GM23248 (cell line): Measurements from ENCODE around the gene ARAP2.

Source experiments
- EZH2 ChIP-seq: fragments of 200-600 bp; sonication (generic); IDR thresholded peaks from 2 replicates; pipeline ENCODE4 v1.6.1; 2018; ENCODE audit warnings: antibody characterized with exemption, mild to moderate bottlenecking; ENCODE audit not compliant: insufficient read depth, poor library complexity, severe bottlenecking
- EZH2phosphoT487 ChIP-seq: fragments of 200-600 bp; sonication (generic); IDR thresholded peaks from 2 replicates; pipeline ENCODE4 v1.6.1; 2018; ENCODE audit warnings: antibody characterized with exemption, moderate library complexity, mild to moderate bottlenecking, low read depth; ENCODE audit not compliant: insufficient read depth

DNA sequence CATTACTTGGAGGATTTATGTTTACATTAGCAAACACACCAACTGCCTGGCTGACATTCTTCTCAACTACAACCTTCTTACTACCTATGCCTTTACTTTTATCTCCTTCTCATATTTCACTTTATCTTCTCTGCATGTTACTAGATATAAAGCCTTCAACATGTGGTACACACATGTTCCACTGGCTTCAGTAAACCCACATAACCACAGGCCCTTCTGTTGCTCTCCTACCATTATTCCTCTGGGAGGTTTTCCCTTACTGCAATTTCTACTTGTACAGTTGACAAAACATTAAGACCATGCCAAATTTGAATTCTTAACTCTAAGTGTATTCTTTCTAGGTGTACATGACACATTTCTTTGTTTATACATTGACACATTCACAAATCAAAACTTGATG is 133.1 kb downstream of the ARAP2 start:
- TF ChIP-seq EZH2 (no peak), EZH2phosphoT487 (no peak)
